K562 (cell line): ENCODE measurements around the gene CLEC17A. TPM values are rescaled to one million over a fixed set of nuclear protein-coding genes. Genes with fewer than 3 reads are reported as not detected.
A peak's percentile ranks its signal among the peaks of the same experiment; 100 is the strongest.

Experiments
- DACH1 ChIP-seq: fragments of 450-650 bp; IDR thresholded peaks from 2 replicates; pipeline ENCODE4 v1.6.1; 2018; ENCODE audit not compliant: partially characterized antibody
- NCOA2 ChIP-seq, 2 experiments: fragments of 450-650 bp; IDR thresholded peaks; 2 replicates each; pipeline ENCODE4 v1.6.1; 2018; ENCODE audit warnings: mild to moderate bottlenecking in 2 of 2, moderate library complexity in 1 of 2; ENCODE audit not compliant: partially characterized antibody in 2 of 2
- RUNX1 ChIP-seq: sonication (generic); IDR thresholded peaks from 2 replicates; pipeline ENCODE4 v1.6.1; 2016; ENCODE audit warnings: antibody characterized with exemption, low read depth
- ZFPM2 ChIP-seq: fragments of 250-450 bp; sonication (Bioruptor Pico); IDR thresholded peaks from 2 replicates; pipeline ENCODE4 v1.5.1; 2022; ENCODE audit warnings: mild to moderate bottlenecking
- polyA plus RNA-seq, 8 experiments: library from polyadenylated mRNA; depleted of rRNA in 4 of 8; stranded (reverse) in 5 of 8; unstranded in 3 of 8; fragments of >200 nt; fragmentation: Nextera tagmentation in 2 of 8; fragmentation: Illumina TruSeq in 1 of 8; extraction: Ambion mirVana in 2 of 8; extraction: Trizol in 1 of 8; gene quantifications; 2 replicates each; pipeline versions ENCODE4 v1.2.1 to v1.2.3, GENCODE V29; 2011 to 2014; ENCODE audit warnings: inconsistent platforms in 1 of 8, missing spikeins in 1 of 8
- total RNA-seq, 7 experiments: library from RNA; depleted of rRNA in 6 of 7; stranded (reverse); fragments of >200 nt in 6 of 7; fragmentation: Illumina TruSeq in 2 of 7; extraction: Trizol in 2 of 7; gene quantifications; 2 replicates each; pipeline versions ENCODE4 v1.2.1 to v1.2.3, GENCODE V29; 2011 to 2021; ENCODE audit warnings: low replicate concordance in 1 of 7
- TF ChIP-seq, protein P1 (sequence below), 2 experiments: fragments of 450-650 bp; IDR thresholded peaks; 2 replicates each; pipeline ENCODE4 v1.6.1; 2016; ENCODE audit warnings: mild to moderate bottlenecking in 2 of 2, borderline replicate concordance in 1 of 2, low read depth in 1 of 2, moderate library complexity in 1 of 2
- TF ChIP-seq, protein P2 (sequence below): fragments of 200-800 bp; sonication (Bioruptor generic); IDR thresholded peaks from 2 replicates; pipeline ENCODE4 v1.6.1; 2017; ENCODE audit warnings: missing genetic modification characterization, missing compliant biosample characterization
- TF ChIP-seq, protein P3 (sequence below): fragments of 250-450 bp; sonication (Bioruptor Pico); IDR thresholded peaks from 2 replicates; pipeline ENCODE4 v1.5.0; 2021
- TF ChIP-seq, protein P4 (sequence below), 3 experiments: fragments of 200-800 bp in 1 of 3; fragments of 250-450 bp in 1 of 3; fragments of 450-650 bp in 1 of 3; sonication (Bioruptor Pico) in 1 of 3; sonication (Bioruptor generic) in 1 of 3; formaldehyde crosslinking in 1 of 3; IDR thresholded peaks; 2 replicates each; pipeline versions ENCODE4 v1.6.1 to v1.8.0; 2016 to 2022; ENCODE audit warnings: mild to moderate bottlenecking in 2 of 3, missing genetic modification characterization in 2 of 3, missing compliant biosample characterization in 1 of 3, moderate library complexity in 1 of 3
- TF ChIP-seq, protein P5 (sequence below): sonication (generic); formaldehyde crosslinking; IDR thresholded peaks from 2 replicates; pipeline ENCODE4 v1.8.0; 2022; ENCODE audit warnings: mild to moderate bottlenecking, low read depth, missing genetic modification reagents

The CLEC17A gene
- total and polyA plus RNA-seq, 9 of the 15 experiments (the other 6 are each of a cell fraction or from before 2014, with no cell fraction given) = 0.03 TPM; not detected in 8

DNA sequence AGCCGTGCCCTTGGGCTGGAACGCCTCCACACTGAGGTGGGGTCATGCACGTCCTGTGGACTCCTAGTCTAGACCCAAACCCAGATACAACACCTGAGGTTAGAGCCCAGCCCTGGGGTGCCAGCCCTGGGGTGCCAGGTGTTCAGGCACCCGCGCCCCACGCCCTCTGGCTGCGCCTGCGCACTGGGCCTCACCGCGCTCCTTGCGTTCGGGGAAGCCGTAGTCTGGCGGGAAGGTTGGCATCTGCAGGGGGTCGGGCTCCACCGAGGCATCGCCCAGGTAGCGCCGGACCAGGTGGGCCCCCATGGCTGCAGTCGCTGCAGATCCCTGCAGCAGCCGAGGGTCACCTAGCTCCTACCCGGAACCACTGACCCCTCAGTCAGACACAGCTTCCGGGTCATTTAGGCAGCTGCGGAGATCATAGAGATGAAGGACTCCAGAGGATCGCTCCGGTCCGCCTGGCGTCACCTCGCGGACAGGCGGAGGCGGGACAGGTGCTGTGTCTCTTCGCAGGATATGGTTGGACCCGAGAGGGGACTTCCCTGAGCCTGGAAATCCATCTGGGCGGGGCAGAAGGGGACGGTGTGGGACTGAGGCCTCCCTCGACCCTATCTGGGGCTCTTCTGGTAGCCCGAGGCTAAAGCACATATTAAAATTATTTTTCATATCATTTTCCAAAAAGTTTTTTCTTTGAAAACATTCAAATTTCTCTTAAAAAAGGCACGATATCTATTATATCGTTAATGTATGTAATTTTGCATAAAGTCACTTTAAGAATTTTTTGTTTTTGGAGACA is 11.0 kb upstream of the CLEC17A start, which contains the start of gene NDUFB7 (continued):
- TF ChIP-seq, protein P1, sequence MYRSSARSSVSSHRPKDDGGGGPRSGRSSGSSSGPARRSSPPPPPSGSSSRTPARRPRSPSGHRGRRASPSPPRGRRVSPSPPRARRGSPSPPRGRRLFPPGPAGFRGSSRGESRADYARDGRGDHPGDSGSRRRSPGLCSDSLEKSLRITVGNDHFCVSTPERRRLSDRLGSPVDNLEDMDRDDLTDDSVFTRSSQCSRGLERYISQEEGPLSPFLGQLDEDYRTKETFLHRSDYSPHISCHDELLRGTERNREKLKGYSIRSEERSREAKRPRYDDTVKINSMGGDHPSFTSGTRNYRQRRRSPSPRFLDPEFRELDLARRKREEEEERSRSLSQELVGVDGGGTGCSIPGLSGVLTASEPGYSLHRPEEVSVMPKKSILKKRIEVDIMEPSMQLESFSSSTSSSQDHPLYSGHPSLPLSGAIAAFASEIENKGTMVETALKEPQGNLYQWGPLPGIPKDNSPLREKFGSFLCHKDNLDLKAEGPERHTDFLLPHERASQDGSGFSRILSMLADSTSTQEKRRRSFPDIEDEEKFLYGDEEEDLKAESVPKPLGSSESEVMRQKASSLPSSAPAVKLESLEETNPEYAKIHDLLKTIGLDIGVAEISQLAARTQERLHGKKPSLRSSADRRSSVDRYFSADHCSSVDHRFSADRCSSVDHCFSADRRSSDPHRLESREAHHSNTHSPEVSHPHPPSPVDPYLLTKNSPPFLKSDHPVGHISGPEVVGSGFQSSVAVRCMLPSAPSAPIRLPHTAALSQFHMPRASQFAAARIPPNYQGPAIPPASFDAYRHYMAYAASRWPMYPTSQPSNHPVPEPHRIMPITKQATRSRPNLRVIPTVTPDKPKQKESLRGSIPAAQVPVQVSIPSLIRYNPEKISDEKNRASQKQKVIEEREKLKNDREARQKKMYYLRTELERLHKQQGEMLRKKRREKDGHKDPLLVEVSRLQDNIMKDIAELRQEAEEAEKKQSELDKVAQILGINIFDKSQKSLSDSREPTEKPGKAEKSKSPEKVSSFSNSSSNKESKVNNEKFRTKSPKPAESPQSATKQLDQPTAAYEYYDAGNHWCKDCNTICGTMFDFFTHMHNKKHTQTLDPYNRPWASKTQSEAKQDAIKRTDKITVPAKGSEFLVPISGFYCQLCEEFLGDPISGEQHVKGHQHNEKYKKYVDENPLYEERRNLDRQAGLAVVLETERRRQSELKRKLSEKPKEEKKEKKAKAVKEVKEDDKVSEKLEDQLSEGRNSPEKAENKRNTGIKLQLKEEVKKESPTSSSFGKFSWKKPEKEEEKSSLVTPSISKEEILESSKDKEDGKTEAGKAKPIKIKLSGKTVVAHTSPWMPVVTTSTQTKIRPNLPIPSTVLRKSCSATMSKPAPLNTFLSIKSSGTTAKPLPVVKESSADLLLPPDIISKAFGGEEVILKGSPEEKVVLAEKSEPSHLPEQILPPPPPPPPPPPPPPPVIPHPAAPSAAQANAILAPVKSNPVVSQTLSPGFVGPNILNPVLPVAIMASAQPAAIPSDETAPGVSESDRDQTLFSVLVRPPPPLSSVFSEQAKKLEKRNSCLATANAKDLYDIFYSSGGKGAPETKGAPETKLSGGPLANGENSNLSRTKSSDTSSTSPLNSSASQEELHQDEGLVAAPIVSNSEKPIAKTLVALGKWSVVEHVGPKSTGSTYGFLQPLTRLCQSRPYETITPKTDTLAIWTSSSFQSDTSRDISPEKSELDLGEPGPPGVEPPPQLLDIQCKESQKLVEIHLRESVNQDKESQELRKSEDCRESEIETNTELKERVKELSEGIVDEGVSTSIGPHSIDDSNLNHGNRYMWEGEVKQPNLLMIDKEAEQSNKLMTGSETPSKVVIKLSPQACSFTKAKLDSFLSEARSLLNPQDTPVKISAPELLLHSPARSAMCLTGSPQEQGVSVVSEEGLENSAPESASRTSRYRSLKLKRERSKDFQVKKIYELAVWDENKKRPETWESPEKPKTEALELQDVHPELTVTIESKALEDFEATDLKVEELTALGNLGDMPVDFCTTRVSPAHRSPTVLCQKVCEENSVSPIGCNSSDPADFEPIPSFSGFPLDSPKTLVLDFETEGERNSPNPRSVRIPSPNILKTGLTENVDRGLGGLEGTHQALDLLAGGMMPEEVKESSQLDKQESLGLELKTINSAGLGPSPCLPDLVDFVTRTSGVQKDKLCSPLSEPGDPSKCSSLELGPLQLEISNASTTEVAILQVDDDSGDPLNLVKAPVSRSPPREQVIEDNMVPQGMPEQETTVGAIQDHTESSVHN (IDR thresholded peaks at IDR 0.05; ENCODE audit: borderline replicate concordance in 1 of 2, low read depth in 1 of 2) = no peak
- TF ChIP-seq, protein P2, sequence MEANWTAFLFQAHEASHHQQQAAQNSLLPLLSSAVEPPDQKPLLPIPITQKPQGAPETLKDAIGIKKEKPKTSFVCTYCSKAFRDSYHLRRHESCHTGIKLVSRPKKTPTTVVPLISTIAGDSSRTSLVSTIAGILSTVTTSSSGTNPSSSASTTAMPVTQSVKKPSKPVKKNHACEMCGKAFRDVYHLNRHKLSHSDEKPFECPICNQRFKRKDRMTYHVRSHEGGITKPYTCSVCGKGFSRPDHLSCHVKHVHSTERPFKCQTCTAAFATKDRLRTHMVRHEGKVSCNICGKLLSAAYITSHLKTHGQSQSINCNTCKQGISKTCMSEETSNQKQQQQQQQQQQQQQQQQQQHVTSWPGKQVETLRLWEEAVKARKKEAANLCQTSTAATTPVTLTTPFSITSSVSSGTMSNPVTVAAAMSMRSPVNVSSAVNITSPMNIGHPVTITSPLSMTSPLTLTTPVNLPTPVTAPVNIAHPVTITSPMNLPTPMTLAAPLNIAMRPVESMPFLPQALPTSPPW (CRISPR knock-in tag) = peak; percentile 69
- TF ChIP-seq NCOA2 (IDR thresholded peaks at IDR 0.05; ENCODE audit: partially characterized antibody in 2 of 2) = no peak
- no peak for TF ChIP-seq ZFPM2 (CRISPR knock-in tag)
- TF ChIP-seq, protein P3, sequence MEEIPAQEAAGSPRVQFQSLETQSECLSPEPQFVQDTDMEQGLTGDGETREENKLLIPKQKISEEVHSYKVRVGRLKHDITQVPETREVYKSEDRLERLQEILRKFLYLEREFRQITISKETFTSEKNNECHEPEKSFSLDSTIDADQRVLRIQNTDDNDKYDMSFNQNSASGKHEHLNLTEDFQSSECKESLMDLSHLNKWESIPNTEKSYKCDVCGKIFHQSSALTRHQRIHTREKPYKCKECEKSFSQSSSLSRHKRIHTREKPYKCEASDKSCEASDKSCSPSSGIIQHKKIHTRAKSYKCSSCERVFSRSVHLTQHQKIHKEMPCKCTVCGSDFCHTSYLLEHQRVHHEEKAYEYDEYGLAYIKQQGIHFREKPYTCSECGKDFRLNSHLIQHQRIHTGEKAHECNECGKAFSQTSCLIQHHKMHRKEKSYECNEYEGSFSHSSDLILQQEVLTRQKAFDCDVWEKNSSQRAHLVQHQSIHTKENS (CRISPR knock-in tag) = no peak
- TF ChIP-seq RUNX1 = no peak
- peak; percentile 56 for TF ChIP-seq DACH1
- TF ChIP-seq, protein P4, sequence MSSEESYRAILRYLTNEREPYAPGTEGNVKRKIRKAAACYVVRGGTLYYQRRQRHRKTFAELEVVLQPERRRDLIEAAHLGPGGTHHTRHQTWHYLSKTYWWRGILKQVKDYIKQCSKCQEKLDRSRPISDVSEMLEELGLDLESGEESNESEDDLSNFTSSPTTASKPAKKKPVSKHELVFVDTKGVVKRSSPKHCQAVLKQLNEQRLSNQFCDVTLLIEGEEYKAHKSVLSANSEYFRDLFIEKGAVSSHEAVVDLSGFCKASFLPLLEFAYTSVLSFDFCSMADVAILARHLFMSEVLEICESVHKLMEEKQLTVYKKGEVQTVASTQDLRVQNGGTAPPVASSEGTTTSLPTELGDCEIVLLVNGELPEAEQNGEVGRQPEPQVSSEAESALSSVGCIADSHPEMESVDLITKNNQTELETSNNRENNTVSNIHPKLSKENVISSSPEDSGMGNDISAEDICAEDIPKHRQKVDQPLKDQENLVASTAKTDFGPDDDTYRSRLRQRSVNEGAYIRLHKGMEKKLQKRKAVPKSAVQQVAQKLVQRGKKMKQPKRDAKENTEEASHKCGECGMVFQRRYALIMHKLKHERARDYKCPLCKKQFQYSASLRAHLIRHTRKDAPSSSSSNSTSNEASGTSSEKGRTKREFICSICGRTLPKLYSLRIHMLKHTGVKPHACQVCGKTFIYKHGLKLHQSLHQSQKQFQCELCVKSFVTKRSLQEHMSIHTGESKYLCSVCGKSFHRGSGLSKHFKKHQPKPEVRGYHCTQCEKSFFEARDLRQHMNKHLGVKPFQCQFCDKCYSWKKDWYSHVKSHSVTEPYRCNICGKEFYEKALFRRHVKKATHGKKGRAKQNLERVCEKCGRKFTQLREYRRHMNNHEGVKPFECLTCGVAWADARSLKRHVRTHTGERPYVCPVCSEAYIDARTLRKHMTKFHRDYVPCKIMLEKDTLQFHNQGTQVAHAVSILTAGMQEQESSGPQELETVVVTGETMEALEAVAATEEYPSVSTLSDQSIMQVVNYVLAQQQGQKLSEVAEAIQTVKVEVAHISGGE (CRISPR knock-in tag; IDR thresholded peaks at IDR 0.05) = peak in 2 of 3 experiments; percentile 57 to 94; a peak in 3 of 6 replicates
- TF ChIP-seq, protein P5, sequence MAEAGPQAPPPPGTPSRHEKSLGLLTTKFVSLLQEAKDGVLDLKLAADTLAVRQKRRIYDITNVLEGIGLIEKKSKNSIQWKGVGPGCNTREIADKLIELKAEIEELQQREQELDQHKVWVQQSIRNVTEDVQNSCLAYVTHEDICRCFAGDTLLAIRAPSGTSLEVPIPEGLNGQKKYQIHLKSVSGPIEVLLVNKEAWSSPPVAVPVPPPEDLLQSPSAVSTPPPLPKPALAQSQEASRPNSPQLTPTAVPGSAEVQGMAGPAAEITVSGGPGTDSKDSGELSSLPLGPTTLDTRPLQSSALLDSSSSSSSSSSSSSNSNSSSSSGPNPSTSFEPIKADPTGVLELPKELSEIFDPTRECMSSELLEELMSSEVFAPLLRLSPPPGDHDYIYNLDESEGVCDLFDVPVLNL (CRISPR knock-in tag) = no peak
